ENCODE results near the gene PALD1. TPM values are rescaled to one million over a fixed set of nuclear protein-coding genes. Genes with fewer than 3 reads are reported as not detected.

The PALD1 gene
- polyA plus RNA-seq, 2 of the 4 experiments (the other 2 are of a cell fraction): 3.6 to 5.5 TPM

- Histone ChIP-seq H3K4me3 (no peak overlapping the region), H3K4me1 (no peaks in the 10 kb centered on the region), H3K4me2 (no peak overlapping the region), H3K27ac (no peak overlapping the region), H3K9me3 (no peaks in the 10 kb centered on the region)
- ChIA-PET CTCF (interaction anchor here (1.0 to 6.3 kb wide), 6 partner anchors 10 to 234 kb away, joined by 3 to 63 read pairs (median 6); no protein-coding TSS in a partner anchor), POLR2A (no interaction called here)
- no peak for DNase-seq (ENCODE audit: low read depth in 1 of 2, low spot score in 1 of 2)
- ATAC-seq: no peak
- TF ChIP-seq NR3C1 (IDR thresholded peaks at IDR 0.05) (no peak), HOXB5 (CRISPR knock-in tag; IDR thresholded peaks at IDR 0.05) (no peak), KDM5A (IDR thresholded peaks at IDR 0.05) (no peak), JUN (IDR thresholded peaks at IDR 0.05) (no peak), POLR2AphosphoS2 (conservative IDR thresholded peaks at IDR 0.05; ENCODE audit: low read length) (no peak), KDM1A (IDR thresholded peaks at IDR 0.05; ENCODE audit: low read depth) (no peak), FOXS1 (CRISPR knock-in tag; IDR thresholded peaks at IDR 0.05) (no peak), RARB (CRISPR knock-in tag; IDR thresholded peaks at IDR 0.05) (no peak), HES2 (IDR thresholded peaks at IDR 0.05) (no peak), BCL3 (IDR thresholded peaks at IDR 0.05) (no peak), CBX2 (IDR thresholded peaks at IDR 0.05; ENCODE audit: borderline replicate concordance, low read depth) (no peak), USF2 (IDR thresholded peaks at IDR 0.05) (no peak), HOXB13 (CRISPR knock-in tag; IDR thresholded peaks at IDR 0.05; ENCODE audit: low read depth) (no peak), CHD2 (IDR thresholded peaks at IDR 0.05; ENCODE audit: low read length, partially characterized antibody) (no peak)
- TF ChIP-seq, protein P1, sequence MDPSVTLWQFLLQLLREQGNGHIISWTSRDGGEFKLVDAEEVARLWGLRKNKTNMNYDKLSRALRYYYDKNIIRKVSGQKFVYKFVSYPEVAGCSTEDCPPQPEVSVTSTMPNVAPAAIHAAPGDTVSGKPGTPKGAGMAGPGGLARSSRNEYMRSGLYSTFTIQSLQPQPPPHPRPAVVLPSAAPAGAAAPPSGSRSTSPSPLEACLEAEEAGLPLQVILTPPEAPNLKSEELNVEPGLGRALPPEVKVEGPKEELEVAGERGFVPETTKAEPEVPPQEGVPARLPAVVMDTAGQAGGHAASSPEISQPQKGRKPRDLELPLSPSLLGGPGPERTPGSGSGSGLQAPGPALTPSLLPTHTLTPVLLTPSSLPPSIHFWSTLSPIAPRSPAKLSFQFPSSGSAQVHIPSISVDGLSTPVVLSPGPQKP (IDR thresholded peaks at IDR 0.05; ENCODE audit: low read depth, low read length): no peak
- 90% methylated on average over 11 of the region's 14 CpGs for WGBS (ENCODE audit: missing lambda C conversion rate)
- no peak for FAIRE-seq
These were observed 82.0 kb downstream of the PALD1 start for GRCh38 chr10:70560511-70560941.

- no peak for TF ChIP-seq JUN (IDR thresholded peaks at IDR 0.05)
- TF ChIP-seq KDM5A (IDR thresholded peaks at IDR 0.05): no peak
- no peak for TF ChIP-seq CHD4 (IDR thresholded peaks at IDR 0.05; ENCODE audit: borderline replicate concordance)
- TF ChIP-seq ZC3H11A (IDR thresholded peaks at IDR 0.05): no peak
- TF ChIP-seq CBX2 (IDR thresholded peaks at IDR 0.05; ENCODE audit: borderline replicate concordance, low read depth): no peak
- TF ChIP-seq RNF2 (IDR thresholded peaks at IDR 0.05; ENCODE audit: borderline replicate concordance, low read depth): no peak
- 85% methylated on average over 10 of the region's 10 CpGs for WGBS (ENCODE audit: missing lambda C conversion rate)
- DNase-seq (ENCODE audit: low read depth in 1 of 2, low spot score in 1 of 2) (no peak), FAIRE-seq (no peak), ATAC-seq (no peak)
- CTCF ChIA-PET: interaction anchor here (0.8 to 6.3 kb wide), 9 partner anchors 9 to 233 kb away, joined by 3 to 63 read pairs (median 4); no protein-coding TSS in a partner anchor
- Histone ChIP-seq H3K4me2 (no peak overlapping the region), H3K4me3 (no peak overlapping the region), H3K9me3 (no peaks in the 10 kb centered on the region), H3K27ac (no peak overlapping the region), H3K4me1 (no peaks in the 10 kb centered on the region)
- POLR2A ChIA-PET: no interaction called here
These were observed 82.5 kb downstream of the PALD1 start for GRCh38 chr10:70561070-70561469.

- DNase-seq (ENCODE audit: low read depth in 1 of 2, low spot score in 1 of 2) (no peak), ATAC-seq (no peak), FAIRE-seq (no peak)
- Histone ChIP-seq H3K4me1 (no peaks in the 10 kb centered on the region), H3K27ac (no peak overlapping the region), H3K4me3 (no peak overlapping the region), H3K4me2 (no peak overlapping the region), H3K9me3 (no peaks in the 10 kb centered on the region)
- ChIA-PET CTCF (interaction anchor here (0.8 to 6.3 kb wide), 7 partner anchors 9 to 197 kb away, joined by 3 to 63 read pairs (median 4); no protein-coding TSS in a partner anchor), POLR2A (no interaction called here)
- WGBS (ENCODE audit: missing lambda C conversion rate): 91% methylated on average over 6 of the region's 6 CpGs
- TF ChIP-seq USF2 (IDR thresholded peaks at IDR 0.05): no peak
- no peak for TF ChIP-seq RARB (CRISPR knock-in tag; IDR thresholded peaks at IDR 0.05)
- no peak for TF ChIP-seq SREBF2 (IDR thresholded peaks at IDR 0.05)
- no peak for TF ChIP-seq HOXB13 (CRISPR knock-in tag; IDR thresholded peaks at IDR 0.05; ENCODE audit: low read depth)
These were observed 83.0 kb downstream of the PALD1 start for GRCh38 chr10:70561558-70561957.

Measured in A549 (cell line).